Suppressor macrophage treated with lipopolysaccharide for 4 hours (primary cell): ENCODE results near the gene SYCE1L.
"Not testable (repeated sequence)": the region's sequence is repeated elsewhere in the genome, so short reads cannot be mapped to it uniquely, and the experiment has no call there.

Source experiments
- DNase-seq: peaks from one replicate; pipeline ENCODE4 v3.0.0-alpha.2; 2020

SYCE1L gene

DNA sequence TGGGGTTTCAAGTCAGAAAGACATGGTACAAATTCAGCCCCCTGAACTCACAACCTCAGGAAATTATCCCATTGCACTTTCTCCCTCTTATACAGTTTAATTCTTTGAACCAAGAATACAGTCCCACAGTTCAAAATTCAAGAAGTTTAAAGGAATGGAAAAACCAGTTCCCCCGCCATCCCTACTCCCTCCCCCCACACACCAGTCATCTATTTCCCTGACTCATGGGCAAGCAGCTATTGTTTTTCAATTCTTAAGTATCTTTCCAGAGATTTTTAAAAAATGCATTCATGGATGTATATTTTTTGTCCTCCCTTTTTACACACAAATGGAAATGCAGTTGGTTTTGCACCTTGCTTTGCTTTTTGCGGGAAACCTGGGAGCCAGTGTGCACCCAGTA lies 7.3 kb downstream of the SYCE1L start:
- DNase-seq = no peak

DNA sequence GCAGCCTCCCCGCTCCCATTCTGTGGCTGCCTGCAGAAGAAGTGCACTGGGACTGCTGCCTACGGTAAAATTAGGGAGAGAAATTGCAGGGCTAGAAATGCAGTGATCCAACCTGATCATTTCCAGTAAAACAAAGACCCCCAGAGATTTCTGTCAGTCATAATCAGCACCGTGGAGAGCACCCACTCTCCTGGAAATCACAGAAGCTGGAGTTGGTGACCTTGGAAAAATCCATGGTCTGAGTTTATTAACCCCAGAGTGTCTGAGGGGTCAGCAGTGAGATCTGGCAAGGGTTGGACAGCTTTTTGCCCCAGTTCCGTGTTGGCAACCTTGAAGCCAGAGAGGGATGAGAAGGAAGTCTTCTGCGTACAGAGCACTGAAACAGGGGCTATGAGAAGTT lies 7.8 kb downstream of the SYCE1L start:
- no peak for DNase-seq

DNA sequence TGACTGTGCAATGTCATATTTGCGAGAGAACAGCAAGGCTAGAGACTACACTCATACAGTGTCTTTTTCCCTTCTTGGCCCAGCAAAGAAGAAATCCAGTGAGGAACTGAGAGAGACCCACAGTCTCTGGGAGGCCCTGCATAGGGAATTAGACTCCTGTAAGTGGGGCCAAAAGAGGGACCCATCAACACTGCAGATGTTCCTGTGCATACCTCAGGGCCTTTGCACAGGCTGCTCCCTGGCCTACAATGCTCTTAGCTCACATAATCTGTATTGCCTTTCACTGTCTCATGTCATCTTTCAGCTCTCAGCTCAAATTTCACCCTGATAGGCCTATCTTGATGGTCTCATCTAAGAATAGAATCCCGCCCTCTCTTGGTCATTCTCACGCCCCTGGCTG lies 9.2 kb downstream of the SYCE1L start:
- no peak for DNase-seq

DNA sequence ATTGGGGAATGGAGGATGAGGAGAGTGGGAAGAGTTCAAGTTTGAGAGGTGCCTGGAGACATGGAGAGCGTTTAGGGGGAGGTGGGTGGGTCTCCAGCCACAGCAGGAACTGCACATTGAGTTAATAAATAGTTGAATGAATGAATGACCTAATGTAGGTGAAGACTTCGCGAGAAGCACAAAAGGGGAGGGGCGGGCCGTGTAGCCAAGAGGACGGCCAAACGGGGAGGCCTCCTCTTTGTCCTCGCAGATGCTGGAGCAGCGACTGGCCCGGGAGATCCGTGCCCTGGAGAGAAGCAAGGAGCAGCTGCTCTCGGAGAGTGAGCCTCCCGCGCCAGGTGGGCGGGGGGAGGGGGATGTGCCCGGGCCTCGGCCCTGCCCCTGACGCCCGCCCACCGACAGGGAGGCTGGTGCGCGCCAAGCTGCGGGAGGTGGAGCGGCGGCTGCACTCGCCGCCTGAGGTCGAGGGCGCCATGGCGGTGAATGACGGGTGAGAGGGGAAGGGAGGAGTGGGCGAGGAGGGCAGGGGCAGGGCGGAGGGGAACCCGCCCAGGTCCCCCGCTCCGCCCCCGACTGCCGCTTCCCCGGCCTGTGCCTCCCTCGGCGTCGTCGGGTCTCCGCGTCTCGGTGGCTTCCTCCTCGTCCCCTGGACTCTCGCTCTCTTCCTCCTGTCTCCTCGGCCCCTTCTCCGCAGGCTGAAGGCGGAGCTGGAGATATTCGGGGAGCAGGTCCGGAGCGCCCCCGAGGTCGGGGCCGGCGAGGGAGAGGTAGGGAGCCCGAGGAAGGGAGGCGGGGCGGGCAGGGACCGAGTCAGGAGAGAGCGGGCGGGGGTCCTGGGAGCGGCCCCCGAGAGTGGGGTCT lies 12.9 kb downstream of the SYCE1L start:
- DNase-seq = peak; percentile 34

DNA sequence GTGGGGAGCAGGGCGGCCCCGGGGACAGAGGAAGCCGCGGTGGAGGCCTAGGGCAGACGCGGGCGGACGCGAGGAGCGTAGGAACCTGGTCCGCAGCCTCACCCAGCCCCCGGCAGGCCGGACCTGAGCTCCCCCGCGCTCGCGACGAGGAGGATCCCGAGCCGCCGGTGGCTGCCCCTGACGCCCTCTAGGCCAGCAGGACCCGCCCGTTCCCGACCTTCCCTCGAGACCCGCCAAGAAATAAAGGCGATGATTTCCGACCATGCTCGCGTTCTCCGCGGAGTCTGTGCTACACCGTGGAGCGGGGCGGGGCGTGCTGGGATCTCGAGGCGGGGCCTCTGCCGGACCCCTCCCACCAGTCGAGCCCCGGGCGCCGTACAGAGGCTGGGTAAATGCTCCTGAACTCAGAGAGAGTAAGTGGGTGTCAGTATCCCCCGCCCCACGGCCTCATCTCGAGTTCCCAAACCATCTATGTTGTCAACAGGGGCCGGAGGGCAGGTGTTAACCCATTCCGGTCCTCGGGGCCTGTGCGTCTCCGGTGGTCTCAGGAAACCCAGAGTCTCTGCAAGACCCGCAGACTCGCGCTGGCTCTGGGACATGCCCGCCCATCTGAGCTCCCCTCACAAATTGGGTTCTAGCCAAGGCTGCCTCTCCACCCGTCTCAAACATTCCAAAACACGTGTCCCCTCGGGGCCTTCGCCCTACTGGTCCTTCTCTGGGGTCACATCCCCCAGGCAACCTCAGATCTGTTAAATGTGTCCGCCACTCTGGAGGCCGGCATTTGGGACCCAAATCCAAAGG lies 13.7 kb downstream of the SYCE1L start:
- DNase-seq = peak; percentile 59

DNA sequence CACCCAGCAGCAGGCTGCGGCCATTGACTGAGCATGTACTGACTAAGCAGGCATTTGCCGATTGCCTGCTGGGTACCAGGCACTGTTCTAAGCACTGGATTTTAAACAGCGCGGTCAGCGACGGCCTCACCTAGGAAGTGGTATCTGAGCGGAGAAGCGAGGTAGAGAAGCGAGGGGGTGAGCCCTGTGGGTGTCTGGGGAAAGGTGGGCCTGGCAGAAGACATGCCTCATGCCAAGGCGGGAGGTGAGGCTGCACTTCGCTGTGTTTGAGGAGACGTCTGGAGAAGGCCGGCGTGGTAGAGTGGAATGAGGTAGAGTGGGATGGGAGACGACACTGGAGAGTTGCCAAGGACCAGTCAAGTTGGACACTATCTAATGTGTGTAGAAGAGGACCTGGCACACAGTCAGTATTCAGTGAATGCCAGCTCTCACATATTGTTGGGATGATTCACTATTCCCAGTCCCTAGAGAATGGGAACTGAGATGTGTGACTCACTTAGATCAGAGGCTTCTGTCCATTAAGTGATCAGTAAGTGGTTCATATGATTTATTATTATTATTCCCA lies 14.4 kb downstream of the SYCE1L start:
- peak; percentile 55 for DNase-seq

DNA sequence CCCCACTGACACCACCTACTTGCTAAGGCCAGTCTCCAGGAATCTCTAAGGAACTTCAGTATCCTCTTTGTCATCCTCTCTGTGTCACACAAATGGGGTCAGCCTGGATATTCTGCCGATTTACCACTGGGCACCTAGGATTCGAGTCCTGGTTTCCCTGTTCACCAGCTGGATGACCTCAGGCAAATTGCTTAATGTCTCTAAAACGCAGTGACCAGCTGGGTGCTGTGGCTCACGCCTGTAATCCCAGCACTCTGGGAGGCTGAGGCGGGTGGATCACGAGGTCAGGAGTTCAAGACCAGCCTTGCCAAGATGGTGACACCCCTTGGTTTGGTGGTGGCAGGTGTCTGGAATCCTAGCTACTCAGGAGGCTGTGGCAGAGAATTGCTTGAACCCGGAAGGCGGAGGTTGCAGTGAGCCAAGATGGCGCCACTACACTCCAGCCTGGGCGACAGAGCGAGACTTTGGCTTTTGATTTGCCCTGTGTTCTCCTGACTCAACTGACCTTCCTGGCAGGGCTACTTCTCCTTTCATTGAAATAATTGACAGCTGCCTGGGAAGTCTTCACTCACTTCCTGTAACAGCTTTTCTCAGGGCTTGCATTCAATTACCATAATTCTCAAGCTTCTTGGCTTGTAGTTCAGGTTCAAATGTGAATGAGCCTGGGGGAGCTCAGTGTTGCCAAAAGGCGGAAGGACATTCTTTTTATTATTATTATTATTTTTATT lies 15.4 kb downstream of the SYCE1L start:
- DNase-seq = peak; percentile 24

DNA sequence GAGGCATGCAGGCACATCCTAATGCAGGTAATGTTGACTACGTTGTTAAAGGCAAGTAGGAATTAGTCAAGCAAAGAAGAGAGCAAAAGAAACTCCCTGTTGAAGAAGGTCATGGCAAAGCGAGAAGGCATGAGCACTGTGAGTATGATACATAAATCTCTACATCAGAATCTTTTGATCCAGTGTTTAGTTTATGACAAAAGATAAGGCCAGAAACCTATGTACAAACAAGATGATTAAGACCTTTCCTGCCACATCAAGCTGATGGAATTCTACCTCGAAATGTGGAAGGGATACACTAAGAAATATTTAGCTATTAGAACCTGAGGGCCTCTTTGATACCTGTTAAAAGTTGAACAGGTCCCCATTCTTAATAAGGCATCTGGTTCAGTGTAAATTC lies 20.2 kb downstream of the SYCE1L start:
- no peak for DNase-seq

DNA sequence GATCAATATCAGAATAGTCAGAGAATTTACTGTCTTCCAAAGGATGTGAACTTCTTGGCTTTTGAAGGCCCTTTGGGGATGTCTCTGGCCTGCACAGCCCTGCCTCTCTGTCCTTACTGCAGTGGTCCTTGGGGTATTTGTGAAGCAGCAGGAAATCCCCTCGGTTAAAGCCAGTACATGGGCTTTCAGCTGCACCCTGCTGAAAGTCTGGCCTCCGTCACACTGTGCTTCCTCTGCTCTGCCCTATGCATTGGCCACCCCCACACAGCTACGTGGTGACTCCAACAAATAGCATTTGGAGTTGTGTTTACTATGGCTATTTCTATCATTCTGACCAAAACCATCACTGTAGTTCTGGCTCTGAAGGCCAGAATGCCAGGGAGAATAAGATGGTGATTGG lies 21.2 kb downstream of the SYCE1L start:
- no peak for DNase-seq

DNA sequence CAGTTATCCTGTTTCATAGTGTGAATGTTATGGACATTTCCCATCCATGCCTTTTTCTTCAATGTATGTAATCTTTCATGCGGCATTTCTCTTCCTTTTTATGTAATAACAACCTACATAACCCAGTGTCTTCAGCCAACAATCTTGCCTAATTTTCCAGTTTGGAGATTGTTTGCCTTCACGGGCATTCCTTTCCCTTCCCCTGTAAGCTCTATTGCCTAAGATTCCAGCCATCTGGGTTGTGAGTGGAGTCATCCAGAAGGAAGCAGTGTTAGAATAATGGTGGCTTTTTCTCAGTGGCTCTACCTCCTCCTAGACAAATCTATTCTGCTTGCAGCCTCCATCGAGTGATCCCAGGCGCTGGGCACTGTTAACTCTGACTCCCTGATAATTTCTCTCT lies 22.3 kb downstream of the SYCE1L start:
- no peak for DNase-seq

DNA sequence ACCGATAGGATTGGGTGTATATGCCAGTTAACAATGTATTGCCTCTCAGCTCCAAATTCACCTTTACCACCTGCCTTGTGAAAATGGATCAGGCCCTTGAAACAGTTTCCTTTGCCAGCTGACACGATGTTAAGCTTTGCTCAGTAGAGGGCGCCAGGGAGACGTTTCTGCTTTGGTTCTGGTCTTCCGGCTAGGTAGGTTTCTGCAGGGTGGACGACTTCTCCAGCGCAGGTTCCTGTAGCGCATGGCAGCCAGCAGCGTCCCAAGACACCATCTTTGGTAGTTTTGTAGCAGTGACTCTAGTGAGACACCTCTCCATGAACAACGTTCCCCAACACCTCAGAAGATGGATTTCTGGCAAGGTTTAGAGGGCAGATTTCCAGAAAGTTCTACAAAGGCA lies 24.0 kb downstream of the SYCE1L start:
- peak; percentile 29 for DNase-seq

DNA sequence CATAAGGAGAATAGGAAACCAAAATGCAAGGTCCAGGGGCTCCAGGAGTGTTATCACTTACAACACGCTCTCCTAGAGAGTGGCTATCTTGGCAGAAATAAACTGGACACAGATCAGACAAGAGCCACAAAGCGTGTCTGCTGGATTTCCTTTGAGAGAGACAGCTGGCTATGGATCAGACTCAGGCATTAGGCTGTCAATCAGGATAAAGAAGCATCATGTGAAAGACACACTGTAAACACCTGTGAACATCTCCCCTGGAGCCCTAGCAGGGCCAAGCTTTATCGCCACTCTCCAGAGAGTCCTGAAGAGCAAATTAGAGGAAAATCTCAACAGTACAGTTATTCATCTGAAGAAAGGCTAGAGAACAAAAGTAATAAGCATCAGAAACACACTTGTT lies 26.0 kb downstream of the SYCE1L start:
- DNase-seq = no peak

DNA sequence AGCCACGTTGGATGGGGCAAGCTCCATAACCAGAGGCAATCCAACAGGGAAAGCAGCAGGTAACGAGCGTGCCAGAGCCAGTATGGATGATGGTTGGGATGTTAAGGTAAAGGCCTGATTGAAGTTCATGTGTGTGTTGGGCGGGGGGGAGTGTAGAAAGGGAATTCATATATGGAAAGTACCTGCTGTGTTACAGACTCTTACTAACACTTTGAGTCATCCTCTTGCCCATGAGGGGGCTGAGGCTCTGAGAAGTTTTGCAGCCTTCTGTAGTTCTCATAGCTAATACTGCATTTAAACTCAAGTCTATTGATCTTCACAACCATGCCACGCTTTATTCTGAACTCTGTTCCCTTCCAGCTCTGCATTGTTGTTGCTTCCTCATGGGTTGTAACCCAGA lies 28.5 kb downstream of the SYCE1L start:
- no peak for DNase-seq

DNA sequence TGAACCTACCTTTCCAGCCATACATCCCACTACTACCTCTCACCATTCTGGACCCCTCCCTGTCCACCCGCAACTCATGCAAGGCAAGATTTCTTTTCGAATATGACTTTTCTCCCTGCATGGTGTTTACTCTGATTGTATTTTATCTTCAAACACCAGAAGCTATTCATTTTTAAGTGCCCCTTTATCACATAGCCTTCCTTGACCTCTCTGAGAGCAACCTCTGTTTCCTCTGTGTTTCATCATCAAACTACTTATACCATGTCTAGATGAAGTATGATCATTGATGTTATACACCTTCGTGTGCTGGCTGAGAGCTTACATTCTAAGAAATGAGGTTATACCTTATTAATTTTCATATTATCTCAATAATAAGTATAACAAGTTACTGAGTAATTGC lies 31.8 kb downstream of the SYCE1L start:
- DNase-seq = no peak

DNA sequence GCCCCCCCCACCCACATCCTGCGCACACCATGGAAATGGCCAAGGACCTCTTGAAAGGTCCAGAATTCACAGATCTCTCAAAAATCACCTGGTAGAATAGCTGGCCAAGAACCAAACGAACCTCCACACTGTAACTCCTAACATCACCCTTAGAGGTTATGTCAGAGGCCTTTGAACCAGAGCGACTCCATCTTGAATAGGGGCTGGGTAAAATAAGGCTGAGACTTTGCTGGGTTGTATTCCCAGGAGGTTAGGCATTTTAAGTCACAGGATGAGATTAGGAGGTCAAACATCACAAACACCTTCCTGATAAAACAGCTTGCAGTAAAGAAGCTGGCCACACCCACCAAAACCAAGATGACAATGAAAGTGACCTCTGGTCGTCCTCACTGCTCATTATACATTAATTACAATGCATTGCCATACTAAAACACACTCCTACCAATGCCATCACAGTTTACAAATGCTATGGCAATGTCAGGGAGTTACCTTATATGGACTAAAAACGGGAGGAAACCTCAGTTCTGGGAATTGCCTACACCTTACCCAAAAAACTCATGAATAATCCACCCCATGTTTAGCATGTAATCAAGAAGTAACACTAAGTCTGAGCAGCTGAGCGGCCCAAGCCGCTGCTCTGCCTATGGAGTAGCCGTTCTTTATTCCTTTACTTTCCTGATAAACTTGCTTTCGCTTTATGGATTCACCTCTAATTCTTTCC lies 34.8 kb downstream of the SYCE1L start:
- DNase-seq = no peak

DNA sequence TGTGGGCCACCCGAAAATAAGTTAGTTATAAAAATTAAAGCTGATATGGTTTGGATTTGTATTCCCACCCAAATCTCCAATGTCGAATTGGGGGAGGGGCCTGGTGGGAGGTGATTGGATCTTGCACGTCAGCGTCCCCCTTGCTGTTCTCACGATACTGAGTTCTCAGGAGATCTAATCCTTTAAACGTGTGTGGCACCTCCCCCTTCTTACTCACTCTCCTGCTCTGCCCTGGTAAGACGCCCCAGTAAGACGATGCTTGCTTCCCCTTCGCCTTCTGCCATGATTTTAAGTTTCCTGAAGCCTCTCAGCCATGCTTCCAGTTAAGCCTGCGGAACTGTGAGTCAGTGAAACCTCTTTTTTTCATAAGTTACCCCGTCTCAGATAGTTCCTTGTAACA lies 35.4 kb downstream of the SYCE1L start:
- no peak for DNase-seq

DNA sequence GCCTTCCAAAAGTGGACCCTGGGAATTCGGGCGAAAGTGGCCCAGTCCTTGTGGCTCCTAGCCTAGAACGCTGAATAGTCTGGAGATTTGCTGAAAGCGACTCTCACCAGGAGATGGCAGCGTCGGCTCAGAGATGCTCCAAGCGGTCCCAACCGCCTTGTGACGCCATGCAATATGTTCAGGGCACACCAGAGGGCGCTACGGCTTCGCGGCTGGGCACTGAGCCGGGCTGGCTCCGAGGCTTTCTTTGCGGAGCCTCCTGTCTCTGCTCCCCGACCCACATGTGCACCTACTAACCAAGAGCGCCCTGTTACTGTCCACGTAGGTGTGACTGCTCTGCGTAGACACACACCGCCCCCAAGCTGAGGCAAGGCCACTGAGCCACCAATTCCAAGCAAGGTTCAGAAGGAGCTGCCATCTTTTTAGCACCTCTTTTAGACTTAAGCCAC lies 36.9 kb downstream of the SYCE1L start:
- peak; percentile 90 for DNase-seq

DNA sequence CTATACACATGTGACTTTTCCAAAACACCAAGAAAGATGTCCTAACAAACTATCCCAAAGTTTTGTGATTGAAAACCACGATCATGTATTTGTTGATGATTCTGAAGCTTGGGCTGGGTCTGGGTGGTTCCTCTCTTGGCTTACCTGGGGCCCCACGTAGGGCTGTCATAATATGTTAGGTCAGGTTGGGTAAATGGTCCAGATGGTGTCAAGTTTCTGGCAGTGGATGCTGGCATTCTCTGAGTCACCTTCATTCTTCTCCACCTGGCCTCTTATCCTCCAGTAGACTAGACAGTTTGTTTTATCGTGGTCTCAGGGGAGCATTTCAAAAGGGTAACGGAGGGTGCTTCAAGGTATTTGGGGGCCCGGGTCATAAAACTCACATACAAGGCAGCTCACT lies 39.4 kb downstream of the SYCE1L start:
- DNase-seq = no peak

DNA sequence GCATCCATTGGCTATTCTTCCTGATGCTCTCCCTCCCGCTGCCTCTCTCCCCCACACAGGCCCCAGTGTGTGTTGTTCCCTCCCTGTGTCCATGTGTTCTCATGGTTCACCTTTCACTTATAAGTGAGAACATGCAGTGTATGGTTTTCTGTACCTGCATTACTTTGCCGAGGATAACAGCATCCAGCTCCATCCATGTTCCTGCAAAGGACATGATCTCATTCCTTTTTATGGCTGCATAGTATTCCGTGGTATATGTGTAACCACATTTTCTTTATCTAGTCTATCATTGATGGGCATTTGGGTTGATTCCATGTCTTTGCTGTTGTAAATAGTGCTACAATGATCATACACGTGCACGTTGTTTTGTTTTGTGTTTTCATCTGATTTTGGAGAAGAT lies 43.3 kb downstream of the SYCE1L start:
- not testable (repeated sequence) for DNase-seq

DNA sequence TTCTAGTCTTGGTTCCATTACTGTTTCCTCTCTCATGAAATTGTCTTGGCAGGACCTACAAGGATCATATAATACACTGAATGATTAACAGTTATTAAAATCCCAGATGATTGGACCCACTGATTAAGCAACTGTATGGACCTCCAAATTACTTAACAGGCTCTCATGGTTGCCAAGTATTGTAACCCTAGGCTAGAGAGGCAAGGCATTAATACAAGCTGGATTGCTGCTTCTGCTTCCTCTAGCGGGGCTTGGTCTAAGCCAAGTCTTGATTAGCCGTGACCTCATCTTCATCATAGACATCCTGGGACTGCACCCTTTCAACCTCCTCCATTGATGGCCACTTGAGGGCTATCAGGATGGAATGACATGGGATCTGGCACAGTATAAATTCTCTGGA lies 46.9 kb downstream of the SYCE1L start:
- no peak for DNase-seq

DNA sequence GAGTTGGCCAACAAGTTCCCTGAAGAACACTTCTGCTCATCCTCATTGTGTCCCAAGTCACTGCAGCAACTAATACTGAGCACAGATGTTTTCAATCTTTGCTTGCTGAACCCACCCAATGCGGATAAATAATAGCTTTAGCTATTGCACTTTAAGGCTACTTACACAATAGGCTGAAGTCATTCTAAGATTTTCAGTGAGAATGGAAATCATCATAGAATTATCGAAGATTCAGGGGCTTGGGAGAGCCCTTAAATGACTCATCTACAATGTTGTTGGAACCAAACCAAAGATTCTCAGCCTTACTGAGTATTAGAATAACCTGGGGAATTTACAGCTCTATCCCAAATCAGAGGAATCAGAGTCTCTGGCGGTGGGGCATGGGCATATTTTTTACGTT lies 51.2 kb downstream of the SYCE1L start:
- DNase-seq = no peak
